ENCODE data around the gene RAD9A.

Gene RAD9A

GRCh38 chr11:67391304-67392182 lies at the start of gene RAD9A:
RAD9A (plus strand) TSS chr11:67391986; CDS start chr11:67392045, 59 bp downstream.
- peak; percentile 90 to 92 for DNase-seq

- DNase-seq, result peak in 1 of 2 donors; percentile 14
These were observed 47.5 kb upstream of the RAD9A start for GRCh38 chr11:67344264-67344663.

GRCh38 chr11:67345247-67345919 lies 46.4 kb upstream of the RAD9A start:
- no peak for DNase-seq

- DNase-seq, result peak in 1 of 2 donors; percentile 47
These were observed 45.6 kb upstream of the RAD9A start for GRCh38 chr11:67345920-67346819.

- no peak for DNase-seq
These were observed 43.6 kb upstream of the RAD9A start for GRCh38 chr11:67347964-67348749.

GRCh38 chr11:67349036-67349435 lies 42.8 kb upstream of the RAD9A start:
- no peak for DNase-seq

GRCh38 chr11:67349457-67349856 lies 42.3 kb upstream of the RAD9A start:
- no peak for DNase-seq

GRCh38 chr11:67349928-67350465 lies 41.8 kb upstream of the RAD9A start:
- DNase-seq, result no peak

GRCh38 chr11:67351275-67352005 lies 40.3 kb upstream of the RAD9A start:
- DNase-seq, result peak; percentile 75

- peak in 1 of 2 donors; percentile 75 for DNase-seq
These were observed 39.1 kb upstream of the RAD9A start for GRCh38 chr11:67352546-67353316.

GRCh38 chr11:67353317-67354074 lies 38.3 kb upstream of the RAD9A start, which contains the start of gene POLD4:
POLD4 (minus strand) TSS chr11:67353546; CDS start chr11:67353399, 147 bp downstream.
- peak; percentile 96 for DNase-seq

- no peak for DNase-seq
These were observed 37.4 kb upstream of the RAD9A start for GRCh38 chr11:67354075-67355022.

GRCh38 chr11:67355023-67355793 lies 36.6 kb upstream of the RAD9A start:
- no peak for DNase-seq

GRCh38 chr11:67355794-67356386 lies 35.9 kb upstream of the RAD9A start:
- no peak for DNase-seq

- DNase-seq, result no peak
These were observed 35.4 kb upstream of the RAD9A start for GRCh38 chr11:67356387-67356863.

- DNase-seq, result peak; percentile 80
These were observed 34.8 kb upstream of the RAD9A start for GRCh38 chr11:67356864-67357561.
